Stimulated activated CD8-positive, alpha-beta memory T cell treated with anti-CD3 and anti-CD28 coated beads, Interleukin-12 subunit alpha, Interleukin-12 subunit beta, amount 100 ng/mL, for 24 hours (primary cell): Measurements from ENCODE around the gene GARIN5A.
A peak's percentile ranks its signal among the peaks of the same experiment; 100 is the strongest.

Experiments used
- DNase-seq: peaks from one replicate; pipeline ENCODE4 v3.0.0-alpha.2; 2020; ENCODE audit errors: extremely low read depth

Gene GARIN5A

DNA sequence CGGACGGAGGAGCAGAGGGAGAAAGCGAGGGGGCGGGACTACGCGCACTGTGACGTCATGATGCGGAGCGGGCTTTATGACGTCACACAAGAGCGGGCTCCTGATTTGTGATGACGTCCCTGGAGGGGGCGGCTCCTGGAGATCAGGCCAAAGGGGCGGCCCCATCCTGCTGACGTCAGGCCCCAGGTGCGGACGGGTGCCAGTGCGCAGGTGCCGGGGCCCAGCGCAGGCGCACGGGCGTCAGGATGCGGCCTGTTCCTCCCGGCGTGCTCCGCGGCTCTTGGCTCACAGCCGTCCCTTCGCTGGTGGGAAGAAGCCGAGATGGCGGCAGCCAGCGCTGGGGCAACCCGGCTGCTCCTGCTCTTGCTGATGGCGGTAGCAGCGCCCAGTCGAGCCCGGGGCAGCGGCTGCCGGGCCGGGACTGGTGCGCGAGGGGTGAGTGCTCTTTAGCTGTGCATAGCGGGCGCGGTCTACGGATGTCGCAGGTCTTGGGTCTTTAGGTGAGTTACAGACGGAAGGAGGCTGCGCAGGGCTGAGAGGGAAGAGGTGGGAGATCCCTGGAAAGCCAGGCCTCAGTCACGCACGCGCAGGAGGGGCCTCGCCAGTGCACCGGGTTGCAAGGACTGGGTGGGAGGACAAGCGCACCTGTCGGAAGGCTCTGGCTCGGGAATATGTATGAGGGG is at the start of gene GARIN5A, which contains the start of gene EMC10:
GARIN5A (minus strand) TSS at position 625 of the 683 bp plus-strand sequence; CDS start at position 165, 460 bp downstream.
EMC10 (plus strand) TSS at position 284 of the 683 bp plus-strand sequence; CDS start at position 322, 38 bp downstream.
- DNase-seq = peak; percentile 85

DNA sequence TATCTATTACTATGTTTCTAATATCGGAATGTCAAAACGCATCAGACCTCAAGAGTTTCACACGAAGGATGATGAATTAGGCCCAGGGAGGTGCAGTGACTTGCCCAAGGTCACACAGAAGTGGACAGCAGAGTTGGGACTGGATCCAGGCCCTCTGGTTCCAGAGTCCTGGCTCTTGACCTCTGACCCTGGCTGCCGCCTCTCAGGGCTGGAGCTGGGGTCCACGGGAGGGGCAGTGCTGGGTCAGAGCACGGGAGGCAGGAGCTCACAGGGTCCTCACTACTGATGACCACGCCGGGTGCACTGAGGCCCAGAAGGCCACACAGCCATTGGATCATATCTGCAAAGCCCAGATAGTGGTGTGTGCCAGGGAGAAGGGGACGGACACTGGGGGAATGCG is 46.2 kb upstream of the GARIN5A start:
- no peak for DNase-seq

DNA sequence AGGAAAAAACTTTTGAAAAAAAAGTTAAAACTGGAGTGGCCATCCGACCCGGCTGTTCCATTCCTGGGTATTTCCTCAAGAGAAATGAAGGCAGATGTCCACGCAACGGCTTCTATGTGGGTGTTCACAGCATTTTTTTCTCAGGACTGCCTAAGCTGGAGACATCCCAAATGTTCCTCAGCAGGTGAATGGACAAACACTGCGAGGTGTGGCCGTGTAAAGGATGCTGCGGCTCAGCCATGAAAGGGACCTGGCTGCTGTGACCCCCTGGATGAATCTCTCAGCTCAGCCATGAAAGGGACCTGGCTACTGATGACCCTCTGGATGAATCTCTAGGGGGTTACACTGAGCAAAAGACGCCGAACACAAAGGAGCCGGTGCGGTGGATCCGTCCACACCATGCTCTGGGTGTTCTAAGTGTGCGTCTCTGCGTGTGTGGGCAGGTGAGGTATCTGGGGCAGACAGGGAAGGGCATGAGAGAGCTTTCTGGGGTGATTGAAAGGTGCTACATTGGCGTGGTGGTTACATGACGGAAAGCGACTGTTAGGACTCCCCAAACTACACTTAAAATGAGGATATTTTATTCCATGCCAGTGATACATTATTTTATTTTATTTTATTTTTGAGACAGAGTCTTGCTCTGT is 44.3 kb upstream of the GARIN5A start:
- no peak for DNase-seq

DNA sequence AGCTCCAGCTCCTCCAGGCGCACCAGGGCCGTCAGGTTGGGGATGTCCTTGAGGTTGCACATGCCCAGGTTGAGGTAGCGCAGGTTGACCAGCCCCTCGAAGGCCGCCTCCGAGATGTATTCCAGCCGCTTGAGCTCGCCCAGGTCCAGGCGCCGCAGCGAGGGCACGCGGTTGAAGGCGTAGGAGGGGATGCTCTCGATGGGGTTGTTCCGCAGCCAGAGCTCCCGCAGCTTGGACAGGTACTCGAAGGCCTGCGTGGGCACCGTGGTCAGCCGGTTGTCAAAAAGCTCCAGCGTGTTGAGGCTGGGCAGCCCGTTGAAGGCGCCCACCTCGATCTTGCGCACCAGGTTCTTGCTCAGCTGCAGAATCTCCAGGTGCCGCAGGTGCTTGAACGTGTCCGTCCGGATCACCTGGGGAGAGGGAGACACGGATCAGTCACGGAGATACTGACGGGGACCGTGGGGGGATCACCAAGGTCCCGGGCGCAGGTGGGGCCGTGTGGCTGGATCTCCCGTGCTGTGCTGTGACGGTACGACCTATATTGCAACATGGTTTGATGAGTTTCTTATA is 42.4 kb upstream of the GARIN5A start:
- no peak for DNase-seq

DNA sequence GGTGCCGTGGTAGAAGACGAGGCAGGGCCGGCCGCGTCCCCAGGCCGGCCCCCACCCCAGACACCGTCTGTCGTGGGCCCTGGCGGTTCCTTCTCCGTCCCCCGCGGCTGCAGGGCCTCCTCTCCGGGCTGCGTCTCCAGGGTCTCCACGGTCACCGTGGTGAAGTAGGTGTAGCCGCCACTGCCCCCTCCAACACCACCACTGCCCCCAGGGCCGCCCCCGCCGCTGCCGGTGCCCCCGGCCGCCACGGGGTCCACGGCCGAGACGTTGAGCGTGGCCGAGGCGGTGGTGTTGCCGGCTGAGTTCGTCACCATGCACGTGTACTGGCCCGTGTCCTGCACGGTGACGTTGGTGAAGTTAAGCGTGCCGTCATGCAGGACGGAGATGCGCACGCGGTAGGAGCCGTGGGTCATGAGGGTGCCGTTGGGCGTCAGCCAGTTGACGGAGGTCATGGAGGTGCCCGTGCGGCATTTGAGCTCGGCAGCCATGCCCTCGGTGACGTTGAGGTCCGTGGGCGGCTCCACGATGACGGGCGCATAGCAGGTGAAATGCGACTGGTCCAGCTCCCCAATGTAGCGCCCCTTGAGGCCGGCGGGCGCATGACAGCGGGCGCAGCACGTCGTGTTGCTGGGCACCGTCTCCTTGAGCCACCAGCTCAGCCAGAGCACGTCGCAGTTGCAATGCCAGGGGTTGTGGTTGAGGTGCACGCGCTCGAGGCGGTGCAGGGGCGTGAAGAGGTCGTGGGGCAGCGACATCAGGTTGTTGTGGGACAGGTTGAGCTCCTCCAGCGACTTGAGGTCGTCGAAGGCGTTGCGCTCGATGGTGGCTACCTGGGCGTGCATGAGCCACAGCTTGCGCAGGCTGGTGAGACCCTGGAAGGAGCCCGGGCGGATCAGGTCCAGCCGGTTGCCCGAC is 41.7 kb upstream of the GARIN5A start:
- DNase-seq = no peak

DNA sequence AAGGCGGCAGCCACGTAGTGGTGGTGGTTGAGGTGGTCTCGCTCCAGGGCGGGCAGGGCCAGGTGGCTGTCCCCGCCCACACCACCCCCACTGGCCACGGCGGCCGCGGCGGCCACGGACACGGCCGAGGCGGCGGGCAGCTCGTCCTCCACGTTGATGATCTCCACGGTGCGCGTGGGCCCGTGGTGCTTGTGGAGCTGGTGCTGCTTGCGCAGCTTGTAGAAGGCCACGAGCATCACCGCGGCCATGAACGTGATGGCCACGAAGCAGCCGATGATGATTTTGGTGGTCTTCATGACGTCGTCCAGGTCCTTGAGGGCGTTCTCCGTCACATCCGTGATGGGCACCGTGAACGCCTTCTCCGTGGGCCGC is 41.0 kb upstream of the GARIN5A start:
- DNase-seq = no peak

DNA sequence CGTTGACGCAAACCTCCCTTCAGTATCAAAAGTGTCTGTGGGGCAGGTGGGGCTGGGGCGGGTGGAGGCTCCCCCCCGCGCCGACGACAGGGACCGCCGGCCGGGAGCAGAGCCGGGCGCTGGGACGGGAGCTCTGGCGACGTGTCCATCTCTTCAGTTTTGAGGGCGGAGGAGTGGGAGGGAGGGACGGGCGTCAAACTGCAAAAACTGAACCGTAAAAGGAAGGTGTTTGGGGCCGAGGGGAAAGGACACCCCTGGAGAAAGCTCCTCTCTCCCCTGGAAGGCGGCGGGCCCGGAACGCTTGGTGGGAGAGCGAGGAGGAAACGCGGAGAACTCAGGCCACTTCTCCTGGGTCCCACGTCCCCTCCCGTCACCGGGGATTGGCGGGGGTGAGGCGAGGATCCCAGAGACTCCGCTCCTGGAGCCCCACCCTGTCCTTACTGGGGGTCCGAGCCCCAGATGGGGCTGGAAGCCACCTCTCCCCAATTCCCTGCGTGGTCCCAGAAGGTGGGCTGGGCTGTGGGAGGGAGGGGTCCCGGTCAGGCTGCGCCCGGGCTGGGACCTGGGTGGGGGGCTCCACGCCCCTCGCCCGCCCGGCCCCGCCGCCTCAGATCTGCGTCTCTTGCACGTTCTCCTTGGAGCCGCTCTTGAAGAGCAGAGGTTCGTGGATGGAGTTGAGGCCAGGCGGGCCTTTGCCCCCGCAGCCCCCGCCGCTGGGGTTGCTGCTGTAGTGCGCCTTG is 40.5 kb upstream of the GARIN5A start:
- DNase-seq = no peak

DNA sequence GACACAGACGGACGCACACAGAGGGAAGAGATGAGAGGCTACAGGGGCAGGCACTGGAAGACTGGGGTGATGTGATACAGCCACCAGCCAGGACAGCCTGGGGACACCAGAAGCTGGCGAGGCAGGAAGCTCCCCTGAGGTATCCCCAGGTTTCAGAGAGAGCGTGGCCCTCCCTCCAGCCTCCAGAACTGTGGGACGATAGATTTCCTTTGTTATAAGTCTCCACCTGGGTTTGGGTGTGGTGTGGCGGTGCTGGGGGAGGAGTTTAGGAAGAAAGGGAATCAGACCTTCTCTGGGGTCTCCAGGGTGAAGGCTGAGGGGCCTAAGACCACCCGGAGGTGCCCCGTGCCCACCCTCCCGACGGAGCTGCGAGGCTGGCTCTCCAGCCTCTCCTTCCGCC is 39.8 kb upstream of the GARIN5A start:
- DNase-seq = no peak

DNA sequence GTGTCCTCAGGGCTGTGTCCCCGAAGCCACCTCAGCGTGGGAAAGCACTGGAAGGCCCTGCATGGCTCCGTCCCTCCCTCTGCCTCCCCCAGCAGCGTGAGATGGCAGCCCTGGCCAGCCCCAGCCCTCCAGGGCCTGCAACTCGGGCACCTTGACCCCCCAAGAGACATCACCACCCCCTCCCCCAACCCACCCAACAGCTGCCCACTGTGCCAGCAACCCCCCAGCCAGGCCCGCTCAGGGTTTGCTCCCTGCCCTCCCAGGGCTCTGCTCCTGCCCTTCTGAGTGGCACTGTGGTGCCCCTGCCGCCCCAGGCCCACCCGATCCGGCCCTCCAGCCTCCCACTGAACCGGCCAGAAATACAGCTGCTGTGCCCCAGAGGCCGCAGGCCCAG is 38.5 kb upstream of the GARIN5A start:
- no peak for DNase-seq

DNA sequence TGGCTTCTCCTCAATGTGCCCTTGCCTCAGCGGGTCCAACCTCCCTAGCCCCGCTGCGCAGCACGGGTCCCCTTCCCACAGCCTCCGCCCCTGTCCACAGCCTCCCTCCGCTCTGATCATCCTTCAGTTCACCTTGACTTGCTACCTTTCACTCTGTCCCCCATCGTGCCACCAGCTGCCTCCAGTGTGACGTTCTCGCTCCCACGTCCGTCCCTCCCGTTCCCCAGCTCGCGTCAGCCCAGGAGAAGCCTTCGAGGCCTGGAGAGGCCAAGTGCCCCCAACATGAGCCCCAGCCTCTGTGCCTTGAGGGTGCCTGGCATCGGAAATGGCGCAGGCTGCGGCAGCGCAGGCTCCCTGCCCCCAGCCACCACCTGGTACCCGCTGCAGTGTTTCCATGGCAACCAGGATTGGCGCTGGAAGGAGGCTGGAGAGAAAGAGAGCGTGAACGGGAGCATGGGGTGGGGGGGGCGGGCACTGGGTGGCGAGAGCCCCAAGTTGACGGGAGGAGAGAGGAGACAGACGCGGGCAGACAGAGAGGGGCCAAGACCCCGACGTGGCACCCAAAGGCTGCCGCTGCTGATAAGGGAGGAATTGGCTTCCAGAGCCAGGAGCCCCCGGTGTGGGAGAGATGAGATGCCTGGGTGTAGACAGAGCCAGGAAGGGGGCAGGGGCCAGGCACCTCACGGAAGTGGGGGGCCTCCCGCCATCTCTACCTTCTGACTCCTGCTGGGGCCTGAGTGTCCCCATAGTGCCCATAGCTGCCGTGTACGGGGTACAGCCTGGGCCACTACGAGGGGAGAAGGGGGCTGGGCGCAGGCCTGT is 37.9 kb upstream of the GARIN5A start:
- DNase-seq = no peak

DNA sequence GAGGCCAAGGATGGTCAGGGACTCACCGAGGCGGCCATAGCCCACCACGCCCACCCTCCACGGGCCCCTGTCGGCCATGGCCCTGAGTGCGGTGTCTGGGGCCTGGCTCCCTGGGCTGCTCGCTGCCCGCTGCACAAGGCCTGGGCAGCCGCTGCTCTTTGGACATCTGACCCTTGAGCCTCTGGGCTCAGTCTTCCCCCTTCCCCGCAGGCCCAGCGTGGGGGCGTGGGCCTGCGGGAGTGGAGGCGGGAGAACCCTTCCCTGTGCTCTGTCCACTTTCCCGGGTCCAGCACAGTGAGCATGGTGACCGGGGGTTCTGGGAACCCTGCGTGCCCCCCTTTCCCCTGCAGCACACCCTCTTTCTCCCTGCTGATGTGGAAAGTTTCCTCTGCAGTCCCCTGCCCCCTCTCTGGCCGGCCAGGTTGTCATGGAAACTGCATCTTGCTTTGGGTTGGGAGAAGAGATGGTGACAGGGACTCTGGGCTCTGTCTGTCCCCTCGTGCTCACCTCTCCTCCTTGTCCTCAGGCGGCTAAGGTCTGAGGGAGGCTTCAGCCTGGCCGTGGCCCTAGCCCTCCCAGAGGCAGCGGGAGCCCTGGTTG is 37.2 kb upstream of the GARIN5A start, which contains the start of gene ASPDH:
ASPDH (minus strand) TSS at position 168 of the 600 bp plus-strand sequence; CDS start at position 78, 90 bp downstream.
- DNase-seq = no peak

DNA sequence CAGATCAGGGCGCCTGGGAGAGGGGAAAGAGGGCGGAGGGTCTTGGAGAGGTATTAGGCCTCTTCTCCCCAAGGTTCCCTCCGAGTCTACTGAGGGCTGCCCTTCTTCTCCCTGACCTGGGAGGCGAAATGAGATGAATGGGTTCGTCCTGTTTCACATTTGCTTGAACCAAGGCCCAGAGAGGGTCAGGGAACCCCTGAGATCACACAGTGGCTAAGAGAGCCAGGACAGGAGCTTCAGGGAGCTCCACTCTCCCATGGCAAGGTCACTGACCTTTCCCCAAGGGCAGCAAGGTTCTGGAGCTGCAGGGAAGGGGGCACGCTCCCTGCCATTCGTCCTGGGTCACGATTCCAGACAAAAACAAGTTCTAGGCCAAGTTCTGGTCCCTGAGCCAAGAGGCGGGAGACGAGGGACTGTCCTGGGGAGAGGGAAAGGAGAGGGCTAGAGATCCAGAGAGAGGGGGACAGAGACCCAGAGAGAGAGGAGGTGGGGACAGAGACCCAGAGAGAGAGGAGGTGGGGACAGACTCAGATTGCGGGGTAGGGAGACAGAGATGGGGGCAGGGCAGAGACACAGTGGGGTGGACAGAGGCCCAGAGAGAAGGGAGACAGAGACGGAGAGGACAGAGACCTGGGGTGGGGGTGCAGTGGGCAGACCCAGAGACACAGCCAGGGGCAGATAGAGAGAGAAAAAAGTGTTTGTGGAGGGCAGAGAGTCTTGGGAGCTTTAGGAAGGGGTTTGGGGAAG is 36.5 kb upstream of the GARIN5A start:
- DNase-seq = no peak

DNA sequence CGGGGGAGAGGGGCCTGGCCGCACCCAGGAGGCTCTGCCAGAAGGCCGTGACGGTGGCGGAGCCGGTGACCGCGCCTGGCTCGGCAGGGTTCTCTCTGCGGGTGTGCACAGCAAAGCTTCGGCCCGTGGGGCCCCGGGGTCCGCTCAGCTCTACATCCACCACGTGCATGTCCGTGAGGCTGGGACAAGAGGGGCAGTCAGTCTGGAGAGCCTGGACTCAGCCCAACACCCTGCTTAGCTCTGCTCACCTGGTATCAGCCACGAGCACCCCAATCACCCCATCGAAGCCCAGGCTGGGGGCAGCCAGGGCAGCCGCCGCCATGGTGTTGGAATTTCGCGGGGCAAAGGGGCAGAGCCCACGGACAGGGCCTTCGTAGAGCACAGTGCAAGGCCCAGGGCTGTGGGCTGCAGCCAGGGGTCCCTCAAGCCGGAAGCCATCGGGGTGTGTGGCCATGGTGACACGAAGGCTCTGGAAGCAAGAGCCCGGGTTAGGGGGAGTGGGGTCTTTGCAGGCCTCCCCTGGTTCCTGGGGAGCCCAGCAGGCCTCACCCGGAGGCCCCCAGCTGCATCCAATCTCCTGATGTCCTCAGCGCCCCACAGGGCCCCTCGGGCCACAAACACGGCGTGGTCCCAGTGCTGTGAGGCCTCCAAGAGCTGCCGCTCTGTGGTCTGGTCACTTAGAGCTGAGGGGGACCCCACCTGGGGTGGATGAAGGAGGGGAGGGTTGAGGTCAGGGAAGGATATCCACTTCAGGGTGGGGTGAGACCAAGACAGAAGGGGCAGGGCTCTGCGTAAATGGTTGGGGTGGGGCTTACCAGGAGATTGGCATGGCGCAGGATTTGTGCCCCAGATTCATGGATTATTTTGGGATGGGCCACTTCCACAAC is 35.7 kb upstream of the GARIN5A start:
- DNase-seq = no peak

DNA sequence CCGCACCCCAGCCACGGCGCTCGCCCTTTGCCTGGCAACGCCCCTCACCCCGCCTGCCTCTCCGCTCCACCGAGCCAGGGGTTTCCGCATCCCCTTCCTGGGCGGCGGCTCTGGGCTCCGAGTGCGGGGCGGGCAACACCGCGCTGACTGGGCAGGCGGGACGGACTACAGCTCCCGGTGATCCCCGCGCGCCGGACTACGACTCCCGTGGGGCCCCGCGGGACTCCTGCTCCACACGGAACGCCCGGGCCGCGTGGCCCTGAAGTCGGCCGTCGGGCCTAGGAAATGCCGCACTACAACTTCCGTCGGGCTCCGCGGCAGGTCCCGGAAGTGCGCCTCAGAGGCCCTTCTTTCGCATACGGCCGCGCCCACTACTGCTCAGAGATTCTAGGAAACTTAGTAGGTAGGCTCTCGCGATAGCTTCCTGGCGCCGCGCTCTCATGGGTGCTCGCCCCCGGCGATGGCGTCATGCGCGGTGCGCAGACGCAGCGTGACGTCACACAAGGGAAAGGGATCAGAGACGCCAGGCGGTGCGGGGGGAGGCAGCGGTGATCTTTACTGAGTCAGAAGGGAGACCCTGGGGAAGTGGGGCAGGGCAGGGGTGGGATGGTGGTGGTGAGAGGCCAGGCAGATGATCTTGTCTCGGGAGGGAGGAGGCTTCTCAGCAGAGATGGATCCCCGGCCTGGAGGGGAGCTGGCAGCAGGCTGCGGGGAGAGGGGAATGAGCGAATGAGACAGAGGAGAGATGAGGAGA is 34.6 kb upstream of the GARIN5A start, which contains the start of gene JOSD2:
JOSD2 (minus strand) TSS at position 123 of the 754 bp plus-strand sequence. CDS start 760 bp downstream, outside the sequence.
- peak; percentile 90 for DNase-seq

DNA sequence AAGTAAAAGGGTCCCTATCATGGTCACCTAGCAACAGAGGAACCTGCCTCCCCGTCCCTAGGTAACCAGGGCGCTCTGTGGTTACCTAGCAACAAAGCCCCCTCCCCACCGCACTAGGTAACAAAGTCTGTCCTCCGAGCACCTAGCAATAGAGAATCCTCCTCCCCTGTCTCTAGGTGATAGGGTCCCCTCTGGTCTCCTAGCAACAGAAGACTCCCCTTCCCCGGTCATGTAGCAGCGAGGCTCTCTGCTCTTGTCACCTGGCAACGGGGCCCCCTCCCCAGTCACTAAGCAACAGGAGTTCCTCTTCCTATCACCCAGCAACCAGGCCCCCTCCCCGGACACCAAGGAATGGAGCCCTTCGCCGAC is 34.0 kb upstream of the GARIN5A start:
- no peak for DNase-seq

DNA sequence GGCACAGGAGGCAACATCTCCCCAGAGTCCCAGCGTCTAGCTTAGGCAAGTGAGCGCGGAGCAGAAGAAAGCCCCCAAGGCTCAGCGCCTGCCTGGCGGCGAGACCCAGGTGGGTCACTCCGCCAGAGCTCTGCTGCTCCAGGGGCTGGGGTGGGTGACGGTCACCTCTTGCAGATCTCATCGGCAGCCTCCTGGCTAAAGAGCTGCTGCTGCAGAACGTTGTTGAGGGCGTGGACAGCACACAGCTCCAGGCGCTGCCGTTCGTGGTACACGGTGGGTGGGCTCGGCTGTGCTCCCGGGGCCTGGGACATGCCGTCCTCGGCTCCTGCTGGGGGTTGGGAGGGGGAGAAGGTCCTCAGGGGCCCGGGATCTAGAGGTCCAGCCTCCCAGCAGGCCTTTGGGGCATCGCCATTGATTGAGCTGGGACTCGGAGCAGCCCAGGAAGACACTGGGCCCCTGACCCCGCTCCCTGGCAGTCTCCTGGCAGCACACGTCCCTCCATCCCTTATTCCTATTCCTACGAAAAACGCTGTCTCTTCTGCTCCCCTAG is 33.5 kb upstream of the GARIN5A start:
- DNase-seq = no peak

DNA sequence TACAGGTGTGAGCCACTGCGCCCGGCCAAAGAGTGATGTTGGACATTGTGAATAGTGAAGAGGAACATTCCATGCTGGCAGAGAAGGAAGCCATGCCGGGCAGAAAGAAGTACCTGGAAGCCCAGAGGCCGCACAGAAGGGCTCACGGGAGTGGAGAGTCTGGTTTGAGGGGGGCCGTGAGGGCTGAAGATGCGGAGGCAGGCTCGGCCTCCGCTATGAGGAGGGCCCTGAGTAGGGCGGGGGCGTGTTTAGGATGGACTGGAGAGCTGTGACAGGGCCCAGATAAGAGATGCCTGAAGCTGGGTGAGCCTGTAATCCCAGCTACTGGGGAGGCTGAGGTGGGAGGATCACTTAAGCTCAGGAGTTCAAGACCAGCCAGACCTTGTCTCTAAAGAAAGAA is 32.7 kb upstream of the GARIN5A start:
- DNase-seq = no peak
